AG04450 (cell line): ENCODE measurements around the gene SOST. TPM values are rescaled to one million over a fixed set of nuclear protein-coding genes. Genes with fewer than 3 reads are reported as not detected.

Experiments used
- CTCF ChIA-PET: fragments of 300-600, 350-600 bp; formaldehyde crosslinking; extraction: SDS; loops from one replicate; lab custom pipeline; 2022; ENCODE audit warnings: antibody characterized with exemption, inconsistent platforms; lab: Charles Lee
- POLR2A ChIA-PET: fragments of 350-600 bp; formaldehyde crosslinking; extraction: SDS; loops from one replicate; lab custom pipeline; 2021; ENCODE audit warnings: antibody characterized with exemption, inconsistent platforms; lab: Yijun Ruan, JAX
- DNase-seq: peaks from one replicate; pipeline ENCODE4 v3.0.0-alpha.2; 2011; ENCODE audit warnings: low read depth, low spot score
- H3K27ac ChIP-seq: one replicate; pipeline ENCODE4 v1.5.1; 2012; ENCODE audit warnings: low read depth, low read length, control low read depth
- H3K27me3 ChIP-seq: one replicate; pipeline ENCODE4 v1.6.0; 2012; ENCODE audit warnings: low read length; ENCODE audit not compliant: control insufficient read depth, insufficient read depth
- H3K4me3 ChIP-seq: 2 replicates; pipeline ENCODE4 v1.5.1; 2011; ENCODE audit warnings: mild to moderate bottlenecking, low read depth, low read length, control low read depth
- H3K9me3 ChIP-seq: 2 replicates; pipeline ENCODE4 v1.5.1; 2012; ENCODE audit warnings: low read length; ENCODE audit not compliant: control insufficient read depth, insufficient read depth
- polyA plus RNA-seq: library from polyadenylated mRNA; depleted of rRNA; stranded (reverse); fragments of >200 nt; gene quantifications from 2 replicates; pipeline ENCODE4 v1.2.3, GENCODE V29; 2011; rRNA removed
- TF ChIP-seq, protein P1 (sequence below): IDR thresholded peaks from 2 replicates; pipeline ENCODE4 v1.5.1; 2011; ENCODE audit warnings: low read depth, low read length, control low read depth, inconsistent platforms

Gene SOST
- polyA plus RNA-seq, 1 experiment, result not detected

DNA sequence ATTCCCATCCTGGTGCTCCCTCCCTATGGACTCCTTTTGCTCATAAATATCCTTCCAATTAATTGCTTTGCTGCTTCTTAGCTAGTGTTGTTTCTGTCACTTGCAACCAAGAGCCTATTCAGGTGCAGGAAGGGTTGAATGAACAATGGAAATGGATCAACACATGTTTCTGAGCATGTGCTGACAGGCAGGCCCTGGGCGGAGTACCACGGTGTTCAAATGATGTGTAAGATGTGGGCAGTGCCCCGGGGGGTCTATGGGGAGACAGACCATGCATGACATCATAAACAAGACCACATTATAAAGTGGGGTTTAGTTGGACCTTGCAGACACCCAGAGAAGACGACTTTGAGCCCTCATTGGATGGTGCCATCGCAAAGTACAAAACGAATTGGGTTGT lies 48.5 kb downstream of the SOST start:
- no peaks in the 10 kb centered on the region for H3K9me3 ChIP-seq
- H3K27ac ChIP-seq, result no peak overlapping the region
- TF ChIP-seq, protein P1, sequence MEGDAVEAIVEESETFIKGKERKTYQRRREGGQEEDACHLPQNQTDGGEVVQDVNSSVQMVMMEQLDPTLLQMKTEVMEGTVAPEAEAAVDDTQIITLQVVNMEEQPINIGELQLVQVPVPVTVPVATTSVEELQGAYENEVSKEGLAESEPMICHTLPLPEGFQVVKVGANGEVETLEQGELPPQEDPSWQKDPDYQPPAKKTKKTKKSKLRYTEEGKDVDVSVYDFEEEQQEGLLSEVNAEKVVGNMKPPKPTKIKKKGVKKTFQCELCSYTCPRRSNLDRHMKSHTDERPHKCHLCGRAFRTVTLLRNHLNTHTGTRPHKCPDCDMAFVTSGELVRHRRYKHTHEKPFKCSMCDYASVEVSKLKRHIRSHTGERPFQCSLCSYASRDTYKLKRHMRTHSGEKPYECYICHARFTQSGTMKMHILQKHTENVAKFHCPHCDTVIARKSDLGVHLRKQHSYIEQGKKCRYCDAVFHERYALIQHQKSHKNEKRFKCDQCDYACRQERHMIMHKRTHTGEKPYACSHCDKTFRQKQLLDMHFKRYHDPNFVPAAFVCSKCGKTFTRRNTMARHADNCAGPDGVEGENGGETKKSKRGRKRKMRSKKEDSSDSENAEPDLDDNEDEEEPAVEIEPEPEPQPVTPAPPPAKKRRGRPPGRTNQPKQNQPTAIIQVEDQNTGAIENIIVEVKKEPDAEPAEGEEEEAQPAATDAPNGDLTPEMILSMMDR, result no peak
- POLR2A ChIA-PET, result no interaction called here
- H3K4me3 ChIP-seq, result no peak overlapping the region
- DNase-seq, result no peak
- CTCF ChIA-PET, result interaction anchor here (0.9 kb wide), 1 partner anchor 15 kb away, joined by 5 read pairs; no protein-coding TSS in a partner anchor
- peaks cover 8% of the 10 kb centered on the region for H3K27me3 ChIP-seq

DNA sequence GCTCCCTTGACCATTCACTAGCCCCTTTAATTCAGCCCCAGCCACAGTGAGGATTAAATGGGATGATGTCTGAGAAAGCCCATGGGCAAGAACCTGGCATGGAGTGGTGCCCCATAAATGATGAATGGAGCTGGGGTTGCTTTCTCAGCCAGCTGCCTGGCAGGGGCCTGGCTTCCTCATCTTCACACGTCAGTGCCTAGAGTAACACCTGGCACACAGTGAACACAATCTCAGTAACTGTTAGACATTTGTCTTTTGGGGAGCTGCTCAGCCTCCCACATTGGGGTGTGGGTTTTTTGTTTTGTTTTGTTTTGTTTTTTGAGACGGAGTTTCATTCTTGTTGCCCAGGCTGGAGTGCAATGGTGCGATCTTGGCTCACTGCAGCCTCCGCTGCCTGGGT lies 49.4 kb downstream of the SOST start:
- POLR2A ChIA-PET, result no interaction called here
- TF ChIP-seq, protein P1, result no peak
- DNase-seq, result no peak
- Histone ChIP-seq H3K27me3 (peaks cover 10% of the 10 kb centered on the region), H3K4me3 (no peak overlapping the region), H3K9me3 (no peaks in the 10 kb centered on the region), H3K27ac (no peak overlapping the region)
- CTCF ChIA-PET, result interaction anchor here (0.9 kb wide), 1 partner anchor 14 kb away, joined by 5 read pairs; no protein-coding TSS in a partner anchor

DNA sequence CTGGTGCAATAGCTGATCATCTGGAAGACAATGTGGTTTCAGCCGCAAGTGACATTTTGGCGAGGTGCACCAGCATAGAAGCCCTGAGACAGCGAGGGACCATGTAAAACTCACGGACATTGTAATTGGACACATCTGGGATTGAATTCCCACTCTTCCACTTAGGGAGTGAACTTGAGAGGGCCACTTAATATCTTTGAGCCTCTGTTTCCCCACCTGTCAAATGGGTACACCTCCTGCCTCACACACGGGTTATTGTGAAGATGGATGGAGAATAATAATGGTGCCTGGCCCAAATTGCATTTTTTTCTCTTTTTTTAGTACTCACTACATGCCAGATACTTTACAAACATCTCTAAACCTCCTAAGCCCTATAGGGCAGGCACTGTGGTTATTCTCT lies 51.4 kb downstream of the SOST start:
- no peak for DNase-seq
- Histone ChIP-seq H3K27ac (no peak overlapping the region), H3K4me3 (no peak overlapping the region), H3K27me3 (peaks cover 10% of the 10 kb centered on the region), H3K9me3 (peaks cover 4% of the 10 kb centered on the region; the same call in 1 of the 2 replicates)
- ChIA-PET CTCF (no interaction called here), POLR2A (no interaction called here)
- TF ChIP-seq, protein P1, result no peak

DNA sequence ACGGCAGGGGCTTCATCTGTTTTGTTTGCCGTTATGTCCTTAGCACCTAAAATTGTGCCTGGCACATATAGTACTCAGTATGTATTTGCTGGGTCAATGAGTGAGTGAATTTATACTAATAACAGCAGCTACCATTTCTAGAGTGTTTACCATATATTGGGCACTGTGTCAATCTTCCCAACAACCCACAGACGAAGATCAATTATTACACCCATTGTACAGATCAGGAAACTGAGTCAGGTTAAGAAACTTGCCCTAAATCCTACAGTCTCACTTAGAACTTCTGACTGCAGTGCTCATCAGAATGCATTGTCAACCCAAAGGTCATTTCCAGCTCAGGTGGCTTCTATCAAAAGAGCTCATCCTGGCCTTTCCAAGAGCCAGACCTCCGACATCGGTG lies 52.4 kb downstream of the SOST start:
- no peak for DNase-seq
- no peak overlapping the region for H3K27ac ChIP-seq
- ChIA-PET POLR2A (no interaction called here), CTCF (interaction anchor here (0.9 to 2.3 kb wide), 2 partner anchors 11 to 54 kb away, joined by 3 to 12 read pairs; no protein-coding TSS in a partner anchor)
- TF ChIP-seq, protein P1, result no peak
- H3K27me3 ChIP-seq, result peaks cover 10% of the 10 kb centered on the region
- H3K4me3 ChIP-seq, result no peak overlapping the region
- H3K9me3 ChIP-seq, result peaks cover 4% of the 10 kb centered on the region; the same call in 1 of the 2 replicates

Other genes with a start within 250 kb of the SOST start
- gene ETV4, start 212.5 kb downstream of the SOST start, polyA plus RNA-seq, result 6.7 and 8.0 TPM in 2 replicates
- gene MEOX1, start 96.9 kb downstream of the SOST start, polyA plus RNA-seq, result 0.05 and 0.07 TPM in 2 replicates
- gene DUSP3, start 20.2 kb upstream of the SOST start, polyA plus RNA-seq, result 45.3 and 45.9 TPM in 2 replicates
- gene CFAP97D1, start 21.6 kb upstream of the SOST start, polyA plus RNA-seq, result 0.02 TPM in 1 of 2 replicates, not detected in the other
- 4.5 and 4.7 TPM in 2 replicates for gene MPP3, start 74.4 kb upstream of the SOST start, polyA plus RNA-seq
- gene CD300LG, start 88.4 kb upstream of the SOST start, polyA plus RNA-seq, result not detected in 2 replicates
- gene MPP2, start 148.7 kb upstream of the SOST start, polyA plus RNA-seq, result 2.4 and 2.5 TPM in 2 replicates
- not detected in 2 replicates for gene PPY, start 183.7 kb upstream of the SOST start, polyA plus RNA-seq
- gene PYY, start 195.1 kb upstream of the SOST start, polyA plus RNA-seq, result not detected in 2 replicates
- 0.93 and 1.1 TPM in 2 replicates for gene NAGS, start 245.8 kb upstream of the SOST start, polyA plus RNA-seq